ENCODE measurements around the gene CAPG.

Gene CAPG

GRCh38 chr2:85356186-85356585 is 54.0 kb downstream of the CAPG start:
- Histone ChIP-seq H3K4me3 (ENCODE audit: low read depth, low read length) (no peak overlapping the region), H3K9me3 (ENCODE audit: control insufficient read depth, insufficient read depth, low read length) (no peaks in the 10 kb centered on the region), H3K4me1 (ENCODE audit: control insufficient read depth, insufficient read depth, low read length) (no peaks in the 10 kb centered on the region), H3K36me3 (ENCODE audit: control insufficient read depth, insufficient read depth, low read length) (no peaks in the 10 kb centered on the region), H3K27me3 (ENCODE audit: control insufficient read depth, insufficient read depth, low read length) (no peaks in the 10 kb centered on the region), H3K9ac (ENCODE audit: low read depth, low read length) (no peak overlapping the region)

DNA sequence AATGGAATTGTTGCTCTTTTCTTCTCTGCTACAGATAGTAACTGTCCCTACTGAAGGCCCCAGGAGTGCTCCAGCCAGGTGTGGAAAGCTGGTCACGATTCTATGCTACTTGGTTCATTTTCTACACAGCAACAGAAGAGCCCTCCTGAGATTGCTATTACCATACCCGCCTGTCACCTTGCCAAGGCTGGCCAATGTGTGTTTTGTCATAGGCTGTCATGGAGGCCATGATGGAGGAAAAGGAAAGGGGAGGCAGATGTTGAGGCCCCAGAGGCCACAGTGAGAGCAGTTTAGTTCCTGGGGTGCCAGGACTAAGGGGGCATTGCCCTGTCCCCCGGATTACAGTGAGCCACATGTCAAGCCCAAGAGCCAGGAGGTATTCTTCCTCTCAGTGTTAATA is 54.6 kb downstream of the CAPG start:
- Histone ChIP-seq H3K9me3 (ENCODE audit: control insufficient read depth, insufficient read depth, low read length) (no peaks in the 10 kb centered on the region), H3K36me3 (ENCODE audit: control insufficient read depth, insufficient read depth, low read length) (peaks cover 4% of the 10 kb centered on the region), H3K4me3 (ENCODE audit: low read depth, low read length) (peak overlapping the region; percentile 100), H3K9ac (ENCODE audit: low read depth, low read length) (no peak overlapping the region), H3K4me1 (ENCODE audit: control insufficient read depth, insufficient read depth, low read length) (no peaks in the 10 kb centered on the region), H3K27me3 (ENCODE audit: control insufficient read depth, insufficient read depth, low read length) (no peaks in the 10 kb centered on the region)

DNA sequence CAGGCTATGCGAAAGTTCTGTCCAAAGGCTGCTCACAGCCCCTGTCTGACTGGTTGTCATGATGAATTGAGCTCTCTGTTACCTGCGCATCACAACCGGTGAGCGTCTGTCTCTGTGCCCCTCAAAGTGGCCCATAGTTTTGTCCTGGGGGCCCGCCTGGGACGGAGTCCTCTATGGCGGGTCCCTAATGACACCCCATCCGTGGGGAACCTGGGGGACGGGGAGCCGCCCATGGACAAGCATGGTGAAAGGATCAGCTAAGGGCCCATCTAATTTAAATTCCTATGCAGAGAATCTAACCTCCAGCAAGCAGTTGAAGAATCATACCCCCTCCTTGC is 55.1 kb downstream of the CAPG start:
- Histone ChIP-seq H3K27me3 (ENCODE audit: control insufficient read depth, insufficient read depth, low read length) (no peaks in the 10 kb centered on the region), H3K36me3 (ENCODE audit: control insufficient read depth, insufficient read depth, low read length) (peaks cover 8% of the 10 kb centered on the region), H3K9ac (ENCODE audit: low read depth, low read length) (peak overlapping the region; percentile 88), H3K4me3 (ENCODE audit: low read depth, low read length) (peak overlapping the region; percentile 100), H3K4me1 (ENCODE audit: control insufficient read depth, insufficient read depth, low read length) (no peaks in the 10 kb centered on the region), H3K9me3 (ENCODE audit: control insufficient read depth, insufficient read depth, low read length) (no peaks in the 10 kb centered on the region)

- H3K4me1 ChIP-seq (ENCODE audit: control insufficient read depth, insufficient read depth, low read length): no peaks in the 10 kb centered on the region
- H3K27me3 ChIP-seq (ENCODE audit: control insufficient read depth, insufficient read depth, low read length): no peaks in the 10 kb centered on the region
- H3K9me3 ChIP-seq (ENCODE audit: control insufficient read depth, insufficient read depth, low read length): no peaks in the 10 kb centered on the region
- peaks cover 11% of the 10 kb centered on the region for H3K36me3 ChIP-seq (ENCODE audit: control insufficient read depth, insufficient read depth, low read length)
- peak within 1 kb of the TSS; percentile 100 for H3K4me3 ChIP-seq (ENCODE audit: low read depth, low read length)
- peak within 1 kb of the TSS; percentile 88 for H3K9ac ChIP-seq (ENCODE audit: low read depth, low read length)
Observed at GRCh38 chr2:85354286-85355072, 55.7 kb downstream of the CAPG start, which contains the start of the genes ELMOD3 and RETSAT. Gene ELMOD3 (plus strand): TSS chr2:85354769. CDS start chr2:85357199, 2,430 bp downstream. Gene RETSAT (minus strand): TSS chr2:85354528. CDS start chr2:85354507, 21 bp downstream.

DNA sequence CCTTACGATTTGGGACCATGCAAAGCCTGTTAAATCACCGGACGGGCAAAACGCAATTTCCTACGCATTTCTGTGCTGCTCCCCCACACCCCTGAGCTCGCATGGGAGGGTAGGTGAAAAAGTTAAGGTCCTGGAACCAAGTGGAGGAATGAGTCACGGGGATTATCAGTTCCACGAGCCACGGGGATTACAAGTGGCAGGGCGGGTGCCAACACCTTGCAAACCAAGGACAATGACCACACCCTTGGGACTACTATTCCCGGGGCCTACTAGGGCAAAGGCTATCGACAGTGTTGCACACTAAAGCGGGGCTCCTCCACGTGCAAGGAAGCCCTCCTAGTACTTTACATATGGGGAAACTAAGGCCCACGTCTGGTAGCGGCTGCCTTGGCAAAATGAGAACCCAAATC is 56.3 kb downstream of the CAPG start:
- Histone ChIP-seq H3K27me3 (ENCODE audit: control insufficient read depth, insufficient read depth, low read length) (no peaks in the 10 kb centered on the region), H3K4me1 (ENCODE audit: control insufficient read depth, insufficient read depth, low read length) (no peaks in the 10 kb centered on the region), H3K4me3 (ENCODE audit: low read depth, low read length) (peak overlapping the region; percentile 100), H3K36me3 (ENCODE audit: control insufficient read depth, insufficient read depth, low read length) (peaks cover 11% of the 10 kb centered on the region), H3K9ac (ENCODE audit: low read depth, low read length) (peak overlapping the region; percentile 79), H3K9me3 (ENCODE audit: control insufficient read depth, insufficient read depth, low read length) (no peaks in the 10 kb centered on the region)

- H3K27me3 ChIP-seq (ENCODE audit: control insufficient read depth, insufficient read depth, low read length): no peaks in the 10 kb centered on the region
- H3K9me3 ChIP-seq (ENCODE audit: control insufficient read depth, insufficient read depth, low read length): no peaks in the 10 kb centered on the region
- H3K9ac ChIP-seq (ENCODE audit: low read depth, low read length): no peak overlapping the region
- no peaks in the 10 kb centered on the region for H3K4me1 ChIP-seq (ENCODE audit: control insufficient read depth, insufficient read depth, low read length)
- H3K4me3 ChIP-seq (ENCODE audit: low read depth, low read length): no peak overlapping the region
- H3K36me3 ChIP-seq (ENCODE audit: control insufficient read depth, insufficient read depth, low read length): peaks cover 17% of the 10 kb centered on the region
Observed at GRCh38 chr2:85347599-85347998, 62.6 kb downstream of the CAPG start.
